ENCODE data around the gene ATP5ME.
A peak's percentile ranks its signal among the peaks of the same experiment; 100 is the strongest.
"Not testable (repeated sequence)": the region's sequence is repeated elsewhere in the genome, so short reads cannot be mapped to it uniquely, and the experiment has no call there.

ATP5ME gene

GRCh38 chr4:654503-654845 lies 19.6 kb downstream of the ATP5ME start:
- DNase-seq = no peak

GRCh38 chr4:653831-654502 lies 20.1 kb downstream of the ATP5ME start:
- DNase-seq = no peak

- peak in 1 of 14 donors; percentile 19 for DNase-seq
These were observed 20.8 kb downstream of the ATP5ME start for GRCh38 chr4:653080-653821.

GRCh38 chr4:651884-652642 lies 22.0 kb downstream of the ATP5ME start:
- DNase-seq = peak in 2 of 14 donors; percentile 64 to 66

- peak in 11 of 14 donors; percentile 47 to 83 (median 66) for DNase-seq
These were observed 22.9 kb downstream of the ATP5ME start for GRCh38 chr4:650951-651883.

- DNase-seq = no peak
These were observed 23.6 kb downstream of the ATP5ME start for GRCh38 chr4:650461-650860.

GRCh38 chr4:649751-650310 lies 24.2 kb downstream of the ATP5ME start:
- DNase-seq = no peak

GRCh38 chr4:649293-649625 lies 24.8 kb downstream of the ATP5ME start:
- DNase-seq = no peak

GRCh38 chr4:648579-649292 lies 25.3 kb downstream of the ATP5ME start:
- no peak for DNase-seq

GRCh38 chr4:647481-647880 lies 26.6 kb downstream of the ATP5ME start:
- DNase-seq = no peak

GRCh38 chr4:646460-646859 lies 27.6 kb downstream of the ATP5ME start:
- no peak for DNase-seq

GRCh38 chr4:642366-642765 lies 31.7 kb downstream of the ATP5ME start:
- DNase-seq = not testable (repeated sequence)

- peak in 3 of 14 donors; percentile 18 to 72 (median 19) for DNase-seq
These were observed 36.4 kb downstream of the ATP5ME start for GRCh38 chr4:637536-638280.

GRCh38 chr4:636628-637159 lies 37.4 kb downstream of the ATP5ME start:
- no peak for DNase-seq

GRCh38 chr4:635851-636627 lies 38.0 kb downstream of the ATP5ME start:
- no peak for DNase-seq

- DNase-seq = not testable (repeated sequence)
These were observed 38.8 kb downstream of the ATP5ME start for GRCh38 chr4:635066-635835.

- DNase-seq = no peak
These were observed 39.5 kb downstream of the ATP5ME start for GRCh38 chr4:634599-634985.

- DNase-seq = no peak
These were observed 40.0 kb downstream of the ATP5ME start for GRCh38 chr4:633976-634598.

Data from C1 segment of cervical spinal cord (tissue), 14 donors.